Trophoblast cell (in vitro differentiated cells and primary cell): ENCODE data around the gene C9orf153.
A peak's percentile ranks its signal among the peaks of the same experiment; 100 is the strongest.

Source experiments
- DNase-seq, 2 donors: peaks; one replicate each; pipeline ENCODE4 v3.0.0-alpha.2; 2016
- H2AFZ ChIP-seq: 2 replicates; pipeline ENCODE4 v1.6.1; 2013; ENCODE audit warnings: low read length, moderate library complexity, mild to moderate bottlenecking; ENCODE audit not compliant: insufficient read depth, poor library complexity
- H2AK5ac ChIP-seq: 2 replicates; pipeline ENCODE4 v1.6.1; 2013; ENCODE audit warnings: mild to moderate bottlenecking, low read length
- H2BK120ac ChIP-seq: 2 replicates; pipeline ENCODE4 v1.6.1; 2013; ENCODE audit warnings: low read length, mild to moderate bottlenecking, moderate library complexity; ENCODE audit not compliant: insufficient read depth, poor library complexity
- H2BK12ac ChIP-seq: 2 replicates; pipeline ENCODE4 v1.6.1; 2013; ENCODE audit warnings: mild to moderate bottlenecking, low read length, moderate library complexity
- H2BK5ac ChIP-seq: 2 replicates; pipeline ENCODE4 v1.6.1; 2013; ENCODE audit warnings: low read length, low read depth, moderate library complexity, mild to moderate bottlenecking; ENCODE audit not compliant: poor library complexity
- H3K14ac ChIP-seq: 2 replicates; pipeline ENCODE4 v1.6.1; 2013; ENCODE audit warnings: mild to moderate bottlenecking, low read length
- H3K18ac ChIP-seq: 2 replicates; pipeline ENCODE4 v1.6.1; 2013; ENCODE audit warnings: mild to moderate bottlenecking, low read length
- H3K23ac ChIP-seq: 2 replicates; pipeline ENCODE4 v1.6.1; 2013; ENCODE audit warnings: low read length
- H3K27ac ChIP-seq: 2 replicates; pipeline ENCODE4 v1.5.1; 2013; ENCODE audit warnings: low read depth, mild to moderate bottlenecking, inconsistent platforms, low read length, moderate library complexity
- H3K27me3 ChIP-seq: 2 replicates; pipeline ENCODE4 v1.6.1; 2013; ENCODE audit warnings: inconsistent platforms, mild to moderate bottlenecking, low read length, moderate library complexity; ENCODE audit not compliant: insufficient read depth
- H3K36me3 ChIP-seq, 2 experiments: 1 replicate in 1 of 2; 2 replicates in 1 of 2; pipeline ENCODE4 v1.6.1; 2013; ENCODE audit warnings: low read length in 2 of 2, mild to moderate bottlenecking in 2 of 2, moderate library complexity in 1 of 2; ENCODE audit not compliant: insufficient read depth in 2 of 2, control insufficient read depth in 1 of 2
- H3K4ac ChIP-seq: 2 replicates; pipeline ENCODE4 v1.6.1; 2013; ENCODE audit warnings: low read depth, mild to moderate bottlenecking, low read length, moderate library complexity
- H3K4me1 ChIP-seq, 2 experiments: 1 replicate in 1 of 2; 2 replicates in 1 of 2; pipeline ENCODE4 v1.6.1; 2013; ENCODE audit warnings: low read length in 2 of 2, mild to moderate bottlenecking in 2 of 2, moderate library complexity in 1 of 2; ENCODE audit not compliant: insufficient read depth in 2 of 2, control insufficient read depth in 1 of 2
- H3K4me2 ChIP-seq: 2 replicates; pipeline ENCODE4 v1.6.1; 2013; ENCODE audit warnings: inconsistent platforms, mild to moderate bottlenecking, low read length, moderate library complexity
- H3K4me3 ChIP-seq: 2 replicates; pipeline ENCODE4 v1.5.1; 2013; ENCODE audit warnings: mild to moderate bottlenecking, low read depth, low read length, inconsistent platforms
- H3K79me1 ChIP-seq: one replicate; pipeline ENCODE4 v1.6.1; 2013; ENCODE audit warnings: low read length
- H3K79me2 ChIP-seq: 2 replicates; pipeline ENCODE4 v1.6.1; 2013; ENCODE audit warnings: low read length, mild to moderate bottlenecking; ENCODE audit not compliant: control insufficient read depth, insufficient read depth, poor library complexity
- H3K9ac ChIP-seq: 2 replicates; pipeline ENCODE4 v1.6.1; 2013; ENCODE audit warnings: mild to moderate bottlenecking, low read length
- H3K9me3 ChIP-seq: 2 replicates; pipeline ENCODE4 v1.6.1; 2013; ENCODE audit warnings: low read depth, mild to moderate bottlenecking, control low read depth, inconsistent platforms, low read length; ENCODE audit not compliant: insufficient read depth
- H4K12ac ChIP-seq: 2 replicates; pipeline ENCODE4 v1.6.1; 2013; ENCODE audit warnings: low read depth, mild to moderate bottlenecking, low read length, moderate library complexity
- H4K8ac ChIP-seq: 2 replicates; pipeline ENCODE4 v1.6.1; 2013; ENCODE audit warnings: low read depth, mild to moderate bottlenecking, low read length, moderate library complexity
- H4K91ac ChIP-seq: one replicate; pipeline ENCODE4 v1.6.1; 2013; ENCODE audit warnings: low read depth, mild to moderate bottlenecking, low read length, moderate library complexity
- WGBS: extraction: QIAGEN DNeasy Blood & Tissue Kit; methylation state at CpG from one replicate; pipeline ENCODE4 v1.1.7; 2013; ENCODE audit warnings: missing lambda C conversion rate; ENCODE audit not compliant: insufficient read length, insufficient coverage; ENCODE audit errors: extremely low coverage; 5-methylcytosine and 5-hydroxymethylcytosine counted together

C9orf153 gene

DNA sequence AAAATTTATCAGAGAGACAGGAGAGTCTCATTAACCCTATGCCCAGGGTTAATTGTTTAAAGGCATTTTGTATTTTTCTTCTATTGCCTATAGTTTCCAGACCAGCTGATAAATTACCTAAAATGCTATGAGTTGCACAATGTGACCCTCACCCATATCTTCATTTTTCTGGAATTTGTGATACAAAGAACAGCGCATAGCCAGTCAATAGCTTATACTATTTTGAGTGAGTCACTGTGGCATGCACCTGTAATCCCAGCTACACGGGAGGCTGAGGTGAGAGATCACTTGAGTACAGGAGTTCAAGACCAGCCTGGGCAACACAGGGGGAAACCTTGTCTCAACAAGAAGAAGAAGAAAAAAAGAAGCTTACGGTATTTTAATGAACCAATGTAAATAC lies 2.8 kb downstream of the C9orf153 start:
- Histone ChIP-seq H3K4me3 (no peak overlapping the region), H3K4me1 (no peaks in the 10 kb centered on the region), H3K27ac (no peak overlapping the region), H4K12ac (no peak overlapping the region), H3K23ac (no peak overlapping the region), H3K14ac (no peak overlapping the region), H3K79me2 (no peaks in the 10 kb centered on the region), H2AFZ (no peak overlapping the region), H3K4ac (no peak overlapping the region), H3K79me1 (no peaks in the 10 kb centered on the region), H3K18ac (no peak overlapping the region), H4K8ac (no peak overlapping the region), H3K36me3 (peaks cover 0 to 6% of the 10 kb centered on the region in 2 experiments), H2BK5ac (no peak overlapping the region), H3K27me3 (no peaks in the 10 kb centered on the region), H3K9ac (no peak overlapping the region), H4K91ac (no peak overlapping the region), H2BK12ac (no peak overlapping the region), H3K9me3 (no peaks in the 10 kb centered on the region), H2AK5ac (no peak overlapping the region), H2BK120ac (no peak overlapping the region), H3K4me2 (no peak overlapping the region)
- no CpG with 5 or more reads among the region's 3 CpGs for WGBS
- DNase-seq = peak; percentile 11 to 70

DNA sequence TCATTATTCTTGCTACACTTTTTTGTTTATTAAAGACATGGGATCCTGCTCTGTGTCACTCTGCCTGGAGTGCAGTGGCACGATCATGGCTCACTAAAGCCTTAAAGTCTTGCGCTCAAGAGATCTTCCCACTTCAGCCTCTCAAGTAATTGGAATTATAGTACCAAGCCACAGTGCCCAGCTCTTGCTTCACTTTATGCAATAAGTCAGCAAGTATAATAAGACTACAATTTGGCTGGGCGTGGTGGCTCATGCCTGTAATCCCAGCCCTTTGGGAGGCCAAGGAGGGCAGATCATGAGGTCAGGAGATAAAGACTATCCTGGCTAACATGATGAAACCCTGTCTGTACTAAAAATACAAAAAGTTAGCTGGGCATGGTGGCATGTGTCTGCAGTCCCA lies 5.9 kb downstream of the C9orf153 start:
- no peaks in the 10 kb centered on the region for H3K9me3 ChIP-seq
- DNase-seq = peak; percentile 31 to 35
- no peak overlapping the region for H2BK12ac ChIP-seq
- H2BK5ac ChIP-seq = no peak overlapping the region
- no peak overlapping the region for H3K4ac ChIP-seq
- H4K8ac ChIP-seq = no peak overlapping the region
- H3K4me2 ChIP-seq = no peak overlapping the region
- no peaks in the 10 kb centered on the region for H3K36me3 ChIP-seq
- H2AFZ ChIP-seq = no peak overlapping the region
- no peak overlapping the region for H4K91ac ChIP-seq
- H4K12ac ChIP-seq = no peak overlapping the region
- no peaks in the 10 kb centered on the region for H3K27me3 ChIP-seq
- WGBS = no CpG with 5 or more reads among the region's 3 CpGs
- H3K14ac ChIP-seq = no peak overlapping the region
- H3K79me2 ChIP-seq = no peaks in the 10 kb centered on the region
- H3K4me1 ChIP-seq = no peaks in the 10 kb centered on the region
- no peak overlapping the region for H3K23ac ChIP-seq
- H3K4me3 ChIP-seq = no peak overlapping the region
- H2AK5ac ChIP-seq = no peak overlapping the region
- no peak overlapping the region for H3K27ac ChIP-seq
- H3K18ac ChIP-seq = no peak overlapping the region
- no peaks in the 10 kb centered on the region for H3K79me1 ChIP-seq
- H2BK120ac ChIP-seq = no peak overlapping the region
- no peak overlapping the region for H3K9ac ChIP-seq

DNA sequence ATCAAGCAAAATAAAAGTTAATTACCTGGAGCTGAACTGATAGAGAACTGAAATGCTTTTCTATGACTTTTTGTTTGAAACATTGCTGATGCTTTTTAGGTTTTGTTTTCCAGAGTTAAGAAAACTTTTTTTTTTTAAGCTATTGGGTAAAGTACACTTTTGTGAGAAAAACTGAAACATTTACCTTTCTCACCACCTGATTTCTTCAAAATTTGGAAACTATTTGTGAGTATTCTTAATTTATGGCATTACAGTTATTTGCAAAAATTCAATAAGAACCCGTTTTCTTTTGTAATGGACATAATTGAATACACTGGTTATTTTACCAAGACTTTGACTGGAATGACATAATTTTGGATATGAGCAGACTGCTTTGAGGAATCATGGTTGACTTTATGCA lies 6.6 kb downstream of the C9orf153 start:
- H3K23ac ChIP-seq = no peak overlapping the region
- H3K4me2 ChIP-seq = no peak overlapping the region
- H3K79me2 ChIP-seq = no peaks in the 10 kb centered on the region
- no peak overlapping the region for H3K27ac ChIP-seq
- H3K79me1 ChIP-seq = no peaks in the 10 kb centered on the region
- no peak overlapping the region for H3K14ac ChIP-seq
- H3K9me3 ChIP-seq = no peaks in the 10 kb centered on the region
- H2BK12ac ChIP-seq = no peak overlapping the region
- H2AK5ac ChIP-seq = no peak overlapping the region
- no peak overlapping the region for H3K4ac ChIP-seq
- H4K91ac ChIP-seq = no peak overlapping the region
- no peak overlapping the region for H4K12ac ChIP-seq
- no peaks in the 10 kb centered on the region for H3K27me3 ChIP-seq
- H3K36me3 ChIP-seq = no peaks in the 10 kb centered on the region
- no peak overlapping the region for H3K18ac ChIP-seq
- DNase-seq = no peak
- H3K9ac ChIP-seq = no peak overlapping the region
- no peaks in the 10 kb centered on the region for H3K4me1 ChIP-seq
- no CpG with 5 or more reads among the region's 1 CpG for WGBS
- H2AFZ ChIP-seq = no peak overlapping the region
- no peak overlapping the region for H2BK5ac ChIP-seq
- H4K8ac ChIP-seq = no peak overlapping the region
- no peak overlapping the region for H2BK120ac ChIP-seq
- no peak overlapping the region for H3K4me3 ChIP-seq

DNA sequence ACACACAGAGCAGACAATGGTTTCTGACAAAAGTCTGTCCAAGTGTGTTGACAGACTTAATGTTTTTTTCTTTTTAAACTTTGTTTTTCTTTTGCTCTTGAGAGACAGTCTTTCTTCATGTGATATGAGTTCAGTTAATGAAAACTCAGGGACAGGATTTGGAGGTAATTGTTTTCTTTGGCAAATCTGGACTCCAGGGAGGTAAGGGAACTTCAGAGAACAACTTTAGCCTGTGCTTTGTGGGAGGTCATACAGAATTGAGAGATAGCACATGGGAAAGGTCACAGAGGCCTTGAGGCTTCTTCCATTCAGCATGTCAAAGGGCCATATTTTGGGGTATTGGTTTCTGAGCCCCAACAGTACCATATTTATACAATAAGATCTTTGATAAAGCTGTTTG lies 9.3 kb downstream of the C9orf153 start:
- Histone ChIP-seq H2BK120ac (no peak overlapping the region), H3K4me1 (no peaks in the 10 kb centered on the region), H3K36me3 (no peaks in the 10 kb centered on the region), H3K4me2 (no peak overlapping the region), H3K79me2 (no peaks in the 10 kb centered on the region), H3K18ac (no peak overlapping the region), H3K14ac (no peak overlapping the region), H3K27ac (no peak overlapping the region), H3K9me3 (no peaks in the 10 kb centered on the region), H2AK5ac (no peak overlapping the region), H2BK12ac (no peak overlapping the region), H2AFZ (no peak overlapping the region), H4K8ac (no peak overlapping the region), H2BK5ac (no peak overlapping the region), H4K12ac (no peak overlapping the region), H3K4me3 (no peak overlapping the region), H3K4ac (no peak overlapping the region), H3K9ac (no peak overlapping the region), H4K91ac (no peak overlapping the region), H3K23ac (no peak overlapping the region), H3K79me1 (no peaks in the 10 kb centered on the region), H3K27me3 (no peaks in the 10 kb centered on the region)
- no peak for DNase-seq
